GM21723 (cell line): ENCODE data around the gene FOXJ1.

Experiments
- ATAC-seq: cut with Tn5 transposase; IDR thresholded peaks from one replicate; pipeline ENCODE4 v1.9.1; 2021; ENCODE audit warnings: mild to moderate bottlenecking, moderate library complexity; ENCODE audit not compliant: unreplicated experiment

FOXJ1 gene

DNA sequence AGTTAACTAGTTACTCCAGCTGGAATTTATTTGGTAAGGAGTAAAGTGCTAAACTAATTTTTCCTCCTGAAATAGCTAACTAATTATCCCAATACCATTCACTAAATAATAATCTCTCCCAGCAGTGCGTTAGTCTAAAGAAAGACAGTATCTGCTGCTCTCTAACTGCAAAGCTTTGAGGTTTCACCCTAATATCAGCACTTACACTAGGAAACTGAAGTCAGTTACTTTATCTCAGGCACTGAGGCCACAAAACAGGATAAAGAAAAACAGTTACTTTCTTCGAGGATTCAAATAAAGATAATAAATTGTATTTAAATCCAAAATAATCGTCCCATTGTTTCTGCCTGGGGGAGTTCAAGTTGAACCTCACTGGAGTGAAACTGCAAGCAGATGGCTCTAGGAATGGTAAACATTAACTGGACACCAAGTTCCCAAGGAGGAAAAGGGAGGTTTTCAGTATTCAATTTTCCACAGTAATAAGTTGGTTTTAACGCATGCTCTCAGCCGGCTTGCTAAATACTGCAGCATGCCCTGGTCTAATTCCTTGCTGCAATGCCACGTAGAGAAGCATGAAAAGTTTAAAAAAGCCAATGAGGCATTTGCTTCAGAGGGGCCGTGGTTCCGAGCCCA lies 20.0 kb upstream of the FOXJ1 start:
- ATAC-seq = no peak

DNA sequence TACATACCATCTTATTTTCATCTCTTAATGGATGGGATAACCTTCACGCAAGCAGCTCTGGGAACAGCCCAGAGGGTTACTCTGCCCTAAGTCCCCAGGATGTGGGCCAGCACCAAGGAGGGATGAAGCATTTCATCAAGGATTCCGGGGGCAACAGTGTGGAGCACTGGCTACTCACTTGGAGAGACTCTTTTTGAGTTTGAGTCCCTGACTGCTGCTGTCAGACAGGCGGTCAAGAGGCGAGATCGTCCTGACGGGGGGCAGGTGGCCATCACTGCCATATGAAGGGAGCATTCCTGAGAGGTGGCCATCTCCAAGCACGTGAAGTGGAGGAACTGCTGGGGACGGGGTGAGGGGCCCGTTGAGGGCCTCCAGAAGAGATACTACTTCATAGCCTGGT lies 18.1 kb upstream of the FOXJ1 start:
- ATAC-seq = no peak

DNA sequence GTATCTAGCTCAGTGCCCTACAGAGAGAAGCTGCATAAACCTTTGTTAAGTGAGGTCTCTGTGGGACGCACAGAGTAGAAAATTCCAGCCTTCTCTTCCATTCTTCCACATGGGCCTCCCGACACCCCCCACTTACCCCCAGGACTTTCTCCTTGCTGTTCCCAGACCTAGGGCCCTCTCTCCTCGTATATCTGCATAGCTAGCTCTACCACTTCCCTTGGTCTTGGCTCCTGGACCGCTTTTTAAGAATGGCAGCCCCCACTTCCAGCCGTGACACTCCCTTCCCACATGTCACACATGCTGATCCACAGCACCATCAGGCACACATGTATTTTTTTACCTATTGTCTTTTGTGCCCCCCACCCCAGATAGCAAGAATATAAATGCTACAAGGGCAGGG lies 16.7 kb upstream of the FOXJ1 start:
- ATAC-seq = no peak

DNA sequence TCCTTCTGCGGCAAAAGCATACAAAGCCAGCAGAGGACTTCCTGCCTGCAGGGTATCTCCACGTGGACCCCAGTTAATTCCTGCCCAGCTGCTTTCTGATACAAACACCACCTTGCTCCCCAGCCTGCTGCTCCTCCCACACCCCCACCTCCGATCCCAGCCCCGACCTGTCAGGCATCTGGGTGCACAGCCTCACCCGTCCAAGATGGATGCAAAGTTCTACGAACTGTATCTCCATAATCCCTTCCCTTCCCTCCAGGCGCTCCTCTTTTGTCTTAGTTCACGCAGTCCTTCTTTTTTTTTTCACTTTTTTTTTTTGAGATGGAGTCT lies 15.6 kb upstream of the FOXJ1 start:
- ATAC-seq = no peak

DNA sequence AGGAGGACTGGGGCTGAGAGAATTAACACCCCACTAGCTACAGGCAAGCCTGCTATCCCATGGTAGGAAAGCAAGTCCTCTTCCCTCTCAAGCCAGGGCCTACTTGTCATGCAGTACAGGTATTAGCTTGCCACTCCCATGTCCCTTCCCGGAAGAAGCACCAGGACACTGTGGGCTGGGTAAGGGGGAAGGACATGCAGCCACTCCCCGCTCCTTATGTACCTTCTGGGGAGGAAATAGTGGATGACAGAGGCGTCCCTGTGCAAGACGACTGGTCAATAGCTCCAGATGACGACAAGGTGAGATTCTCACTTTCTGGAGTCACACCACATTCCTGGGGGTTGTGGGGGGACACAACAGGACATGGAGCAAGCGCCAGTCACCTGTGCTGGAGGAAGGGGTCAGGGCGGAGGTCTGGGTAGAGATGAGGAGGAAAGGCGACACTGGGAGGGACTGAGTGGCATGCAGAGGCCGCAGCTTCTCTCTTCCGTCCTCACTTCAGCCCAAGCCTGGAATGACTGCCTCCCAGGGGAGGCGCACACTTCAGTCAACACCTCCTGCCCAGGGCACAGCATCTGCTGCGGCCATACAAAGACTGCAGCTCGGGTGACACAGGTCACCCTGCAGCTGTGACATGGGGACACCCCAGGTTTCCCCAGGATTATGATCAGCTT lies 15.1 kb upstream of the FOXJ1 start:
- no peak for ATAC-seq

DNA sequence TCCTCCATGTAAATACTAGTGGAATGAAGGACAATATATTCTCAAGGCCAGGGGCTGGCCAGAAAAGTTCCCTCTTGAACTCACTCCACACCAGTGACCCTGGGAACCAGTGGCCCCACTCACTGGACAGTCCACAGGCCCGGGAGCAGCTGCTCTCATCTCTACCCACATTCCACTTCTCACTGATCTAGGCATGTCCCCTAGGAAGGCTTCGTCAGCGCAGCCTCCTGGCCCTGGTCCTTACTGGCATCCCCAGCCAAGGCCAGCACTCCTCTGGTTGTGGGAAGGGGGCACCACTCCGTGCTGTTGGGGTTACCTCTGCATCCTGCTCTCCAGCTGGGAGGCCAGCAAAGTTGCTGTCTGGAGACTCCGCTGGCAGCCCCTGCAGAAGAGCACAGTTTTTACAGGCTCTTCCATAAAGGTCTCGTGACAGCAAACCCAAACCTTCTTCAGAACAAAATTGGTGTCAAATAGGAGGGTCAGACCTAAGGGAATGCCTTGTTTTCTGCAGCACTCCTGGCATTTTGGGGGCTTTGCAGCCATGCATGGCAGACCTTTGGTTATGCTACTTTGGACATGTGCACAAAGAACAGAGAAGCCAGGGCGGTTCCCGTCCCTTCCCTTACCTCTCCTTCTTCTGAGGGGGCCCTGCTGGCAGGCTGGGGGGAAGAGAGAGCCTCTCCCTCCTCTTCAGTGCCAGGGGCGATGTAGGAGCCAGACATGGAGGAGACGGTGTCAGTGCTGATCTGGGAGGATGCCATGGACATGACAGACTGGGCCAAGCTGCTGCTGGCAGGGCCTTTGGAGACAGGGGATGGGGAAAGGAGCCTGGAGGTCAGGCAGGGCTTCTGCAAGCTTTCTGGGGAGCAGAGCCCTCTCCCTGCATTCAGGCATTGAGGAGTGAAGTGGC lies 14.1 kb upstream of the FOXJ1 start:
- no peak for ATAC-seq

DNA sequence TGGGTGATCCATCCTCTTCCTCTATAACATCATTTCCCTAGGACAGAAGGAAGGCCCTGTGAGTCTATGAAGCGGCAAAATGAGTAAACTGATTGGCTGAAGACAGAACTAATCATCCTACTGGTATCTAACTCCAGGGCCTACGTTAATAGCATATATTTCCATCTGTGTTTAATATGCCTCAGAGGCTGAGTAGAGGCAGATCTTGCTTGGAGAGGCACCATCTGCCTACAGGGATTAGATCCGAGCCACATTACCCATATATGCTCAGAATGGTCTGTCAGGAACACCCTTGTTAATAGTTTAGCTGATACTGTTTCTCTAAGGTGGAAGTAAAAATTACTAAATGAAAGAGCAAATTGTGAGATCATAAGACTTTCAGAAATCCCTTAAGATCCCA lies 13.2 kb upstream of the FOXJ1 start:
- no peak for ATAC-seq

DNA sequence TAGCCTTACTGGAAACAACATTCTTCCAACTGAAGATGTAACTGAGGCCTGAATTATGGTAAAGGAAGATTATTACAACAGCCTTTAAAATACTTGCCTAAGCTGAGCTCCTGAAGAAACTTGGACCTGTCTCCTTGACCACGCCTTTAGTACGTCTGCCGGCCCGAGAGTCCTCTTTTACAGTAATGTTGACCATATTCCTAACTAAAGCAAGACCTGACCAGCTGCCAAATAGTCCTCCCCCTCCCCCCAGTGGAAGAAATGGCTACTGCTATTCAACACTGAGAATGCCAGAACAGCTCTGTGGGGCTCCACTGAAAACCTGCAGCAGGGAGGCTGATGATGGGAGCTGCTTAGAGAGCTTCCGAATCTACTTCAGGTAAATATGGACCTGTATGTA lies 12.6 kb upstream of the FOXJ1 start:
- no peak for ATAC-seq

DNA sequence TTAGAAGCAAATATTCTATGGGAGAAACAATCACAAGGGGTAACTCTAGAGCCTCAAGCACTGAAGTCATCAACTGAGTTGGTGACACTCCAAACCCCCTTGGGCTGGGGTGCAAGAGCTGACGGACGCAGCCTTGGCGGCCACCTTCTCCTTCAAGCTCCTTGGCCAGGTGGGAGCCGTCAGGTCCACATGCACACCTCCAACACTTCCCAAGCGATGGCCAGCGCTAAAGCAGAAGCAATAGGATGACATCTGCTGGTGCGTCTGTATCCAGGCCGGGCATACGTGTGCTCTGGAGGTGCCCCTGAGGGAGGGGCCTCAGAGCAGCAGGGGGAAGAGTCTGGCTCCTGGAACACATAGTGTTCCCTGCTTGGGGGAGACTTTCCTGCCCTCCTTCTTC lies 12.2 kb upstream of the FOXJ1 start:
- no peak for ATAC-seq

DNA sequence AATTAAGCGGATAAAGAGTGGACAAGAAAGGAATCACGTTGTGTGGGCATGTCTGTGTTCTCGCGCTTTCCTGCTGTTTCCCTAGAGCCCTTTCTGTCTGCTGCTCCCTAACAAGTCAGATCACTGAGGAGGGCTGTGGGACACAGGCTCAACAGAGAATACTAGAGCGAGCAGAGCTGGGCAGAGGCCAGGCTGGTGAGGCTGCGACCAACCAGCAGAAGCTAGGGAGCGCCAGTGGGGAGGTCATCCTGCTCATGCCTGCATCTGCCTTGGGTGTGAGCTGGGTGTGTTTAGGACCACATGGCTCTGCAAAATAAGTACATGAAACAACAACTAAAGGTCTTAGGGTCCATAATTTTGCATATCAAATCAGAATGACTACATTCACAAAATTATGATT lies 11.5 kb upstream of the FOXJ1 start:
- ATAC-seq = no peak

DNA sequence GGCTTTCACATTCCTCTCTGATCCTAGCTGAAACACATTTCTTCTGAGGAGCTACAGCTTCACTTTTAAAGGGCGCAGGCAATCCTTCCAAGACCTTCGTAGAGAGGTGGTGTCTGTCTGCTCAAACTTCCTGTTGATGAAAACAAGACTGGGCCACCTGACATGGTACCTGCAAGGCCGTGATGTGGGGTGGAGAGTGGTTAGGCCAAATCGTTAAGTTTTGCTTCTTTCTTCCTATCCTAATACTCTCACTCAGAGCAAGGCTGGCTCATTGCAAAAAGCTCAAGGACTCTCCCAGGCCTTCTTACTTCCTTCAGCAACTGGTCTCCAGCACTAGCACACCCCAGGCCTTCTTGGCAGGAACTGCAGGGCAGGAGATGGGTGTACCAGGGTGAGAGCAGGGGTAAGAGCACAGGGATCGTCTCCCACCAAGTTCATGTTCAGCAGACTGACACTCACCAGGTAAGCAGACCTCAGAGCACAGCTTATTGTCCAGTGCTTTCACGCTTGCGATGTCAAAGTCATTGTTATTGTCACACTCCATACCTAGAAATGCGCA lies 10.9 kb upstream of the FOXJ1 start:
- ATAC-seq = no peak

DNA sequence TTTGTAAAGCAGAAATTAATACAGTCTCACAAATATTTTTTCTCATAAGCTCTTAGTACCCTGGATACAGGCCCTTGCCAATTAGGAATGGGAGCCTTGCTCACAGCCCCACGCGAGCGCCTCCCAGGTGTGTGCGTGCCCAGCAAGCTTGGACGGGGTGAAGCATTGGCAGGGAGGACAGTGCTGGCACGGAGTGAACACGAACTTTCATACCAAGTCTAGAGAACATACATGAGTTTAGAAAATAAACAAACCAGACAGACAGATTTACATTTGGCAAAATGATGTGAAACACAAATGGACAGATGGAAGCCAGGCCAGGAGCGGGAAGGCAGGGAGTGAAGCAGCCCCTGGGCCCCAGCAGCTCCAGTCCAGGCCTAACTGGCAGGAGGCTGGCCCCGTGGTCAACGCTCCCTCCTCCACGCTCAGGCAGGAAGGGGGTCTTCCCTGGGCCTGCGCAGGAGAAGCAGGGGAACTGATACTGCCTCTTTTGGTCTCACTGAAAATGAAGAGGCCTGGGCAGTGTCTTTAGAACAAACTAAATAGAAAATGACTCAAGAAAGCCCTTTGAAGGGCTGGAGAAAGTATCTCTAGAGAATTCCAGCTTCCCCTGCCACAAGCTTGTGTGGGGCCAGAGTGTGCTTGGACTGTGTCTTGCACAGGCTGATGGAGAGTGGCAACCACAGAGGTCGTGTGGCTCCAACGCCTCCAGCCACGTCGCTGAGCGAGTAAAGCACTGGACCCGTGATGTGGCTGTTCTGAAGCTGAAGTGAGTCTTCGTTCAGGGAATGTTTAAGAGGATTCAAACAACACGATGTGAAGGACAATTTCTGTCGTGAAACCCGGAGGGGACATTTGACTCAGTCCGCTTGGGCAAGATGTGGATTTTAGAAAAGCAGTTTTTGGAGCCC lies 9.9 kb upstream of the FOXJ1 start:
- ATAC-seq = no peak

DNA sequence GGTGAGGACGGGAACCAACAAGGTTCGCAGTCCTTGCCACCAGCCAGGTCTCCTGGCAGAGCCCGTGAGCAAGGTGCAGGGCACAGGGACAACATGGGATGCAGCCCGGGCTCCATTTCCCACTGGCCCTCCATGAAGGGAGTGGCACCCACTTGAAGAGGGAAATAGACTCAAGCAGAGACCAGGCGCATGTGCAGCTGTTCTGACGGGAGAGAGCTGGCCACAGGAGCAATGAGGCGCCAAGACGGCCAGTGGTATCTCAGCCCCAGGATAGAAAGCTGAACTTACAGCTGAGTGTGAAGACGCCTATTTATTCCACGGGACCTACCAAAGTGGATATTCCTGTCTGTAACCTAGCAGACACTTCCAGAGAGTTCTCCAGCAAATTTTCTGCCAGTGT lies 8.2 kb upstream of the FOXJ1 start:
- ATAC-seq = no peak

DNA sequence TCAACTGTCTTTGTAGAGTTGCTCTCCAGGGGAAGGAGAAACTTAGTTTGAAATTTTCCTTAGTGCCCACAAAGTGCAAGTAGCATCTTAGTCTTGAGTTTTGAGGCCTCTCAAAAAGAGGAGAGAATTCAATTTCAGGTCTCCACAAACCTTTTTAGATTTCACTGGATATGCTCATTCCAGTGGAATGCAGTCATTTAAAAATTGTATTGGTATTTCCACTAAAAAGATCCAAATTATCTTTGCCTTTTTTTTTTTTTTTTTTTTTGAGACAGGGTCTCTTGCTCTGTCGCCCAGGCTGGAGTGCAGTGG lies 6.9 kb upstream of the FOXJ1 start:
- no peak for ATAC-seq

DNA sequence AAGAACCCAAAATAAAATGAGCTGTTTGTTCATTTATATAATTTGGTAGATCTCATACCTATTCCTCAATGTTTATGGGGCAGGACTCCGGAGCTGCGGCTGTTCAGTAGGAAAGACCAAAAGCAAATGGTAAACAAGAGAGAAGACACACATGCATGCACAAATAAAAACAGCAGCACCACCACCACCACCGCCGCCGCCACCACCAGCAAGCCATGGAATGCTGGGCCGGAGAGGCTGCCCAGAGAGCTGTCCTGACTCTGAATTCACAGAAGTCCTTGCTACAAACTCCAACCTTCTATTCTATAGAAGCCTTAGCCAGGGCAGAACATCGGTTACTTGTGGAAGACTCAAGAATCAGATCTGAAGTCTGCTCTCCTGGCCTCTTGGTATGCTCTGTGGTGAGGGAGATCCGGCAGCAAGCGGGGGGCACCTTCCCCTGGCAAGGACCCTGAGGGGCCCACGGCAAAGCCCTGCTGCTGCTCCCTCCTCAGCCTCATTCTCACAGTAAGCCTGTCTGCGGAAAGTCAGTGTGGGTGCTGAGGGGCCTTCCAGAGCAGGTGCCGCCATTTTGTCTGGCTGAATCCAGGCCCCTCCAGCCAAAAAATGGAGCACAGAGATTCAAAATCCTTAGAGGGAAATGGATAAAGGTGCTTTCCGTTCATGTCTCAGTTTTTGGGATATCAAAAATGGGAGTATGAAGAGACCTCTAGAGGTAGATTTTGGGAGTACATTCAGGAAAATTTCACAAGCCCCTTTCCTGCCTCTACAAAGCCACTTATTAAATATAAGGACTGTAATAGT lies 6.4 kb upstream of the FOXJ1 start:
- ATAC-seq = no peak

DNA sequence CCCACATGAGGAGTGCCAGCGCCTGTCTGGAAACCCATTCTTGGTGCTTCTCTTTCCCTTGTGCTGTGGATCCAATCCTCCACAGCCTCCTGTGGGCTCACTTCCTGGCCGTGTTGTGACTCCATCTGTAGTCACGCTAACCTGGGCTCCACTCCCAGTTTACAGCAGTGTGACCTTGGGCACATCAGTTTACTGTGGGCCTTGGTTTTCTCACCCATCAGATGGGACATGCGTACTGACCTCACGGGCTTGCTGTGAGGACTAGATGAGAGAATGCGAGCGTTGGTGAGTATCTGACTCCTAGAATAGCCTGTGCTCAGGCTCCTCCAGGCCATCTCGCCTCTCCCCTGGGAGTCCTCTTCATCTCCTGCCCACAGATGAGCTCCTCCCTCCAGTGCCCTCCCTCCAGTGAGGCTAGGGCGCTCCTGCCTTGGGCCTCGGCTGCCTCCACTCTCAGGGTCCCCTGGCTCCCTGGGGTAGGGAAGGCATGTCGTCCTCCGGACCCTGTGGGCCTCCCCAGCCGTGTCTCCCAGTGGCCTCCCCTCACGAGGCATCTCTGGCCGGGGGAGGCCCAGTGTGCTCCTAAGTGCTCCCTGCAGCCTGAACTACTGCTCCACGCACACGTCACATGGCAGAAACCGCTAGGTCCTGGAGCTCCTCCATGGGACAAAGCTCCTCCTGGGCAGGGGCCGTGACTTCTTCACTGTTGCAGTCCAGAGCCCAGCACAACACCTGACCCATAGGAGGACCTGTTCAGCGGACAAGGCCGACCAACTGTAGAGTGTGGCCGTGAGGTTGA lies 5.2 kb upstream of the FOXJ1 start:
- no peak for ATAC-seq

DNA sequence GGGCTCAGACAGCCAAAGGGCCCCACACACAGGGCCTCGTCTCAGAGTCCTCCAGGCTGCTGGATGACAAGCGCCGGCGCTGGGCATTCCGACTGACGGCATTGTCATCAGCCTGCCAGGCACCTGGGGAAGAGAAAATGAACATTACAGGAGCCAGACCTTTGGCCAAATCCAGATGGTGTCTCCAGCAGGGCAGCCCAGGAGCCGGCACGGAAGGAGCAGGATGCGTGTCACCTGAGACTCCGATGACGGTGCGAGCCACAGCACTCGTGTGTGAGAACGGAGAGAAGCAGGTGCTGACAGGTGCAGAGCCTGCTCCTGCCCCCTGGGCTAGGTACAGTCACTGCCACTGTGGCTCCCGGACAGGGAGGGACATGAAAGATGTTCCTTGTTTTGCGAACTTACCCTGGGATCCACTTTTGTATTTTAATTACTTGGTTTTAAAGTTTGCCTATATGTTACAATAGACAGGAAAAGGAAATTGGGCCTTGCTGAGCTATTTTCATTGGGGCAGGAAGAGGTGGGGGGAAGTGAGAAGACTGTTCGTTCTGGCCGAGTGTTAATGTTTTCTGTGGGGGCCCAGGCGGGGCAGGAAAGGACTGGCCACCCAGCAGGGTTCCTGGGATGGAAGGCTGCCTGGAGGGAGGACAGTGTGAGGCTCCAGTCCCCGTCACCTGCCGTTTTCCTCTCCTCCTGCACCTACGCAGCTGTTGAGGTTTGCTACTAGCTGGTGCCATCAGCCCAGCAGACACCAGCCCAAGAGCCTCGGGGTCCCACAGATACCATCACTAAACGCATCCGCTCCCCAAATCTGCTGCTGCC lies 4.4 kb upstream of the FOXJ1 start:
- ATAC-seq = no peak

DNA sequence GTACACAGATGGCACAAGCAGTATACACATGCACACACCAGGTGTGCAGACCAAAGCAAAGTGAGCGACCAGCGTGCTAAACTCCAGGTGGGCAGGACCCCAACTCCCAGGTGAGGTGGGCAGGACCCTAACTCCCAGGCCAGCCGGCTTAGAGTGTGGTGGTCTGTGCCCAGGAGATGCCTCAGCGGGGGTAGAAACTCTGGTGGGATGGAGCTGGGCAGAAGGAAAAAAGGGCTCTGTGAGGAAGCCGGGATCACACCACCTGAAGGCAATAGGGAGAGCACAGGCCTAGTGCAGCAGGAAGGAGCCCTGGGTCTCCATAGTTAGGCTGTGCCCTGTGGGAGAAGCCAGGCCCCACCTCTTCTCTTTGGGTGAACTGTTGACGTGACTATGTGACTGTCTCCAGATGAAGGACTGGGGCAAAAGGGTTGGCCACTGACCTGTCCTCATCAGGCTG lies 1.6 kb upstream of the FOXJ1 start:
- ATAC-seq = no peak
